Measurements from ENCODE around the gene LRRC8D.

Gene LRRC8D

DNA sequence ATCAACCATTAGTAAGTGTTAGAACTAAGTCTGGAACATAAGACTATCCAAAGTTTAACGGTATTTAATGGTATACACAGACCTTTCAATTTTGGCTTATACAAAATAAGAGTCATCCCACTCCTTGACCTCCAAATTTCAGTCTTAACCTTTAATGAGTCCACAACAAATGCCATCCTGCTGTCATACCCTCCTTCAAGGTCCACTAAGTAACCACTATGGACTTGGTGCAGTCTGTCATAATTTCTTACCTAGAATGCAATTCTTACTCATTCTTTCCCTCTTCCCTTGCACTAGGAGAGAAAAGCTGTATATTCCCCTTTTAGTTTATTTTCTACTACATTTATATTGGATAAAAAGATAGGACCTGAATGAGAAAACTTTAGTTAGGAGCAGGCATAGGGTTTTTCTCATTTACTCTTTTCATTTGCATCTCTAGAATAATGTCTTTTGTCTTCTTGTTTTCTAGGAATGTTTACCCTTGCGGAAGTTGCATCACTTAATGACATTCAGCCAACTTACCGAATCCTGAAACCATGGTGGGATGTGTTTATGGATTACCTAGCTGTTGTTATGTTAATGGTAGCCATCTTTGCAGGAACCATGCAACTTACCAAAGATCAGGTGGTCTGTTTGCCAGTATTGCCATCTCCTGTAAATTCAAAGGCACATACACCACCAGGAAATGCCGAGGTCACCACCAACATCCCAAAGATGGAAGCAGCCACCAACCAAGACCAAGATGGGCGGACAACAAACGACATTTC, 111.9 kb downstream of the LRRC8D start:
- no peak for DNase-seq (ENCODE audit: low read depth)
- TF ChIP-seq CTCF (IDR thresholded peaks at IDR 0.05; ENCODE audit: low read length, missing control alignments), result no peak
- no peak overlapping the region for H3K4me3 ChIP-seq (replicated peaks; ENCODE audit: low read depth, low read length)

- no peak for DNase-seq (ENCODE audit: low read depth)
- TF ChIP-seq CTCF (IDR thresholded peaks at IDR 0.05; ENCODE audit: low read length, missing control alignments), result no peak
- no peak overlapping the region for H3K4me3 ChIP-seq (replicated peaks; ENCODE audit: low read depth, low read length)
These were observed 113.6 kb downstream of the LRRC8D start for GRCh38 chr1:89934461-89934860.

- no peak for DNase-seq (ENCODE audit: low read depth)
- no peak overlapping the region for H3K4me3 ChIP-seq (replicated peaks; ENCODE audit: low read depth, low read length)
- TF ChIP-seq CTCF (IDR thresholded peaks at IDR 0.05; ENCODE audit: low read length, missing control alignments), result no peak
These were observed 114.4 kb downstream of the LRRC8D start for GRCh38 chr1:89935235-89935634.

GRCh38 chr1:89936694-89937093, 115.9 kb downstream of the LRRC8D start:
- H3K4me3 ChIP-seq (replicated peaks; ENCODE audit: low read depth, low read length), result no peak overlapping the region
- no peak for TF ChIP-seq CTCF (IDR thresholded peaks at IDR 0.05; ENCODE audit: low read length, missing control alignments)
- DNase-seq (ENCODE audit: low read depth), result no peak

DNA sequence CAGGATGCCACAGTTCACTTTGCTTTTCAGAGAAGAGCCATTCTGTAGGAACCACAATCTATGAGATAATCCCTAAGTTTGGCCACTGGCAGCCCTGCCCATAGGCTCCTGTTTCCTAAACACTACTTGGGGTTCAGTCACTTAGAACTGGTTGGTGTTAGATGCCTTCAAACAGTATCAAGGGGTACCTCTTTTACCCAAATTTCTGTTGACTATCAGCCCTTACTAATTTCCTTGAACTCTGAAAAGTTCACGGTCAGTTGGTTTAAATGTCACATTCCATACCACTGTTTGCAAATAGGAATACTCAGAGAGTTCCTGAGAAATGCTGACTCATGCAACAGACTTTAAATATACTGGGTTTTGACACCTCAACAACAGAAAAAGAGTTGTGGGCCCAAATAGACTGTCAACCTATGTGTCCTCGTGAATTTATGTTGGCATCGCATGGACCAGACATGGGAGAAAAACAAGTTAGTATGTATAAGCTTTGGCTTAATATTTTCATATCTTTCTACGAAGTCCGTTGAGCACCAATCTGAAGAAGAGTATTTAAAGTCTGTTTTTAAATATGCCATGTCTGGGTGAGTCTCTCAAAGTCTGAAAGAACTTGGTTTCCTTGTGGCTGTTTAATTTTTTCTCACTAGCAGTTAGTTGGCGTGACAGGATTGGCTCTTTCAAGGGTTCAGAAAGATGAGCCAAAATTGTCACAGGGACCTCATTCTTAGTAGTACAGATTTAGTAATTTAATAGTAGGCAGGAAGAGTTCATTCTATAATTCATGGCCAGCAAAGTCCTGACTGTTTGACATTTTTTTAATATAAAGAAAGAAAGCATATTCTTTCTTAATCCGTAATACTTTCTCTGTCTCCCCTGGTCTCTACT, 117.6 kb downstream of the LRRC8D start:
- peak; percentile 49 for DNase-seq (ENCODE audit: low read depth)
- no peak overlapping the region for H3K4me3 ChIP-seq (replicated peaks; ENCODE audit: low read depth, low read length)
- no peak for TF ChIP-seq CTCF (IDR thresholded peaks at IDR 0.05; ENCODE audit: low read length, missing control alignments)

GRCh38 chr1:89939059-89939570, 118.3 kb downstream of the LRRC8D start:
- TF ChIP-seq CTCF (IDR thresholded peaks at IDR 0.05; ENCODE audit: low read length, missing control alignments), result no peak
- no peak for DNase-seq (ENCODE audit: low read depth)
- no peak overlapping the region for H3K4me3 ChIP-seq (replicated peaks; ENCODE audit: low read depth, low read length)

All from fibroblast of pulmonary artery (primary cell).